Loucy (cell line): ENCODE results near the gene CD58.
"Not testable (repeated sequence)": the region's sequence is repeated elsewhere in the genome, so short reads cannot be mapped to it uniquely, and the experiment has no call there.

Experiments
- EZH2phosphoT487 ChIP-seq: fragments of 200-600 bp; IDR thresholded peaks from 2 replicates; pipeline ENCODE4 v1.6.1; 2018; ENCODE audit warnings: antibody characterized with exemption, mild to moderate bottlenecking, moderate library complexity, borderline replicate concordance
- TF ChIP-seq, protein P1 (sequence below): fragments of 200-600 bp; sonication (generic); conservative IDR thresholded peaks from 2 replicates; pipeline ENCODE4 v1.5.1; 2014; ENCODE audit warnings: mild to moderate bottlenecking, antibody characterized with exemption, low read length

DNA sequence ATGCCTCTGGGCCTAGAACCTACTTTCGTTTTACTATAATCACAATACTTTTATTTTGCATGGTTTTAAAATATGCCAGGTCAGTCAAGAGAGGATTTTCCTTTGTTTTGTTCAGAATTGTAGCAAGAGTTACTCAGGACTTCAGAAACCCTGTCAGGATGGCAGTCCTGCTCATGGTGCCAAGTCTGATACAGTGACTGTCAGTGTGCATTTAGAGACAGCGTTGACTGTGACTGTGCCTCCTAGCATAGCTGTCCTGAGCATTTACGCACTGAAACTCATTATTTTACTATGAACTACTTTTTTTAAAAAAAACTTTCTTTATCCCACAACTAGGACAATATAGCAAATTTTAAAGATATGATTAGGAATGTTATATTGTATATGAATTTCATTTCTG is 23.2 kb upstream of the CD58 start:
- TF ChIP-seq, protein P1, sequence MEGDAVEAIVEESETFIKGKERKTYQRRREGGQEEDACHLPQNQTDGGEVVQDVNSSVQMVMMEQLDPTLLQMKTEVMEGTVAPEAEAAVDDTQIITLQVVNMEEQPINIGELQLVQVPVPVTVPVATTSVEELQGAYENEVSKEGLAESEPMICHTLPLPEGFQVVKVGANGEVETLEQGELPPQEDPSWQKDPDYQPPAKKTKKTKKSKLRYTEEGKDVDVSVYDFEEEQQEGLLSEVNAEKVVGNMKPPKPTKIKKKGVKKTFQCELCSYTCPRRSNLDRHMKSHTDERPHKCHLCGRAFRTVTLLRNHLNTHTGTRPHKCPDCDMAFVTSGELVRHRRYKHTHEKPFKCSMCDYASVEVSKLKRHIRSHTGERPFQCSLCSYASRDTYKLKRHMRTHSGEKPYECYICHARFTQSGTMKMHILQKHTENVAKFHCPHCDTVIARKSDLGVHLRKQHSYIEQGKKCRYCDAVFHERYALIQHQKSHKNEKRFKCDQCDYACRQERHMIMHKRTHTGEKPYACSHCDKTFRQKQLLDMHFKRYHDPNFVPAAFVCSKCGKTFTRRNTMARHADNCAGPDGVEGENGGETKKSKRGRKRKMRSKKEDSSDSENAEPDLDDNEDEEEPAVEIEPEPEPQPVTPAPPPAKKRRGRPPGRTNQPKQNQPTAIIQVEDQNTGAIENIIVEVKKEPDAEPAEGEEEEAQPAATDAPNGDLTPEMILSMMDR, result not testable (repeated sequence)
- TF ChIP-seq EZH2phosphoT487, result not testable (repeated sequence)
